ENCODE data around the gene RHOBTB3.
A peak's percentile ranks its signal among the peaks of the same experiment; 100 is the strongest.
"Not testable (repeated sequence)": the region's sequence is repeated elsewhere in the genome, so short reads cannot be mapped to it uniquely, and the experiment has no call there.

The RHOBTB3 gene, protein sequence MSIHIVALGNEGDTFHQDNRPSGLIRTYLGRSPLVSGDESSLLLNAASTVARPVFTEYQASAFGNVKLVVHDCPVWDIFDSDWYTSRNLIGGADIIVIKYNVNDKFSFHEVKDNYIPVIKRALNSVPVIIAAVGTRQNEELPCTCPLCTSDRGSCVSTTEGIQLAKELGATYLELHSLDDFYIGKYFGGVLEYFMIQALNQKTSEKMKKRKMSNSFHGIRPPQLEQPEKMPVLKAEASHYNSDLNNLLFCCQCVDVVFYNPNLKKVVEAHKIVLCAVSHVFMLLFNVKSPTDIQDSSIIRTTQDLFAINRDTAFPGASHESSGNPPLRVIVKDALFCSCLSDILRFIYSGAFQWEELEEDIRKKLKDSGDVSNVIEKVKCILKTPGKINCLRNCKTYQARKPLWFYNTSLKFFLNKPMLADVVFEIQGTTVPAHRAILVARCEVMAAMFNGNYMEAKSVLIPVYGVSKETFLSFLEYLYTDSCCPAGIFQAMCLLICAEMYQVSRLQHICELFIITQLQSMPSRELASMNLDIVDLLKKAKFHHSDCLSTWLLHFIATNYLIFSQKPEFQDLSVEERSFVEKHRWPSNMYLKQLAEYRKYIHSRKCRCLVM
- total RNA-seq: 3.4 to 5.3 reads per million in 2 donors

DNA sequence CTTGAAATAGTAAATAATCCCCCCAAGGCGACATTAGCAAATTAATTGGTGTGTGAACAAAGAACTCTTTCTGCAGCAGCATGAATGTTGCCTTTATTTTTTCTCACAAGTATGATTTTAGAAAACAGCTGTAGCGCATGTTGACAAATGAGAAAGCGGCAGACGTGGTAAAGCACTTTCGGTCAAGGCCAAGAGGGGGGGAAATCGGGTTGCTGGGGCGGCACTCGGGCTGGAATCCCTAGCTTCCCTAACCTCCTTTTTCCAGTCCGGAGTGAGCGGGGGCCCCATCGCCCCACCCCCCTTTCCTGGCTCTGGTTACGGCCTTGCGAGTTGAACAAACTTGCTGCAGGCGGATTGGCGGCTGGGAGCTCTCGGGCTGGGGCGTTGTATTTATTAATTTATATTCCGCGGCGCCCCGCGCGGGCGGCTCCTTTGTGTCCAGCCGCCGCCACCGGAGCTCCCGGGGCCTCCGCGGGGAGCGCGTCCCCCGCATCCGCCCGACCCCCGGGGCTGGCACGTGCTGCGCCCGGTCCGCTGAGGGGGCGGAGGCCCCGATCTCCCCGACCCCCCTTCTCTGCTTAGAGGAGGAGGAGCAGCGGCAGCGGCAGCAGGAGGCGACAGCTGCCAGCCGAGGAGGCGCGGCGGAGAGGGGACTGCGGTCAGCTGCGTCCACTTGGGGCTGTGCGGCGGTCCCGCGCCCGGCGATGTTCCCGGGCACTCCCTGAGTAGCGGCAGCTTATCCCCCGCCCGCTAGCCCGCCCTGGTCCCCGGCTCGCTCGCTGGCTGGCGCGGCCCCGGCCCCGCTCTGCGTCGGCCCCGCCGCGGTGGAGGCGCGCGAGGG, at the start of gene RHOBTB3:
Gene RHOBTB3, plus strand, starts transcription at position 607 of the 841 bp plus-strand sequence. CDS start 347 bp downstream, outside the sequence.
- DNase-seq: peak in 4 of 5 experiments; percentile 6 to 34 (median 20)

DNA sequence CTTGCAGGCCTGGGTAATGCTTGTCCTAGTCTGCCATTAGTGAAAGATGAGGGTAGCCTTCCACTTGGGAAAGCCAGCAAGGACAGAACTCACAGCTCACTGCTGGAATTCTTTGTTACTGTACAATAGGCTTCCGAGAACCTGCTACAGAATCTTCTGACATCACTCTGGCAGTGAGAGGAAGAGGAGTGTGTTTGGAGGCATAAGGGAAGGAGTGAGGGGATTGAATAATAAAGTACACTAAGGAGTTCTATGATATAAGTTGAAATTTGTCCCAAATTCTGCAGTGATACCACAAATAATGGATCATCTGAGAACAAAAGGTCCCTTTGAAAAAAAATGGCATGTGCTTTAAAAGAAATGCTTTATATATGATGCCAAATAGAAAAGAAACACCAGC, 48.2 kb upstream of the RHOBTB3 start, which contains the start of gene SPATA9:
Gene SPATA9, minus strand, starts transcription at position 101 of the 400 bp plus-strand sequence. CDS start 137 bp downstream, outside the sequence.
- no peak for DNase-seq

DNA sequence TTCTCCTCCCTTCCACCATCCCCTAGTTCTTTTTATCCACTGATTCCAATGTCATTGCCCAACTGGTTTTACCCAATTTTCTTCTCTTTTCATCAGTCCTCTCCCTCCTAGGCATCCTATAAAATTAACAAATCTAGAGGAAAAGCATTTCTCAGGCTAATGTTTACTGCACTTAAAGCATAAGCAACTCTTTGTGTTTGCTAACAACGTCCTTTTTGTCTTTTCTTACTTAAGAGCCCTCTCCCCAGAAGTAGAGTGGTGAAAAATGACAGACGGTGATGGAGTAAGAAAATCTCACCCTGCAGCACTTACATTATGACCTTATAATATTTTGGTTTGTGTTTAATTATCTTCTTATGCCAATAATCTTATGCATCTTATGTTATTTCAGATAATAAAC, 46.8 kb upstream of the RHOBTB3 start:
- DNase-seq: no peak

DNA sequence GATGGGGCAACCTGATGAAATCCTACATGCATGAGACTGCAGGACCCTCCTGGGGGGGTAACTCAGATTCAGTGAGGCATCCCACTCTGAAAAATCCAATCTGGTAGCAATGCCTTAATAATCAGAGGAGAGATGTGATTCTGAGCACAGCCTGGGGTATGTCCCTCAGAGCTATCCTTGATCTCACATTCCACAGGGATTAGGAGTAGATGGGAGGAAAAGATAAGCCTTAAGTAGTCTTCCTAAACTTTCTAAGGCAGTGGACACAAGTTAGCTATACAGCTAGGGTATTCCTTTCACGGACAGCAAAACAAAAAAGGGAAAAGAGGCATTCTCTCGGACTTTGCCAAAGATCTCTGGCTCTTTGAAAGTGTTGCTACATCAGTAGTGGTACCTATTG, 44.5 kb upstream of the RHOBTB3 start:
- DNase-seq: no peak

DNA sequence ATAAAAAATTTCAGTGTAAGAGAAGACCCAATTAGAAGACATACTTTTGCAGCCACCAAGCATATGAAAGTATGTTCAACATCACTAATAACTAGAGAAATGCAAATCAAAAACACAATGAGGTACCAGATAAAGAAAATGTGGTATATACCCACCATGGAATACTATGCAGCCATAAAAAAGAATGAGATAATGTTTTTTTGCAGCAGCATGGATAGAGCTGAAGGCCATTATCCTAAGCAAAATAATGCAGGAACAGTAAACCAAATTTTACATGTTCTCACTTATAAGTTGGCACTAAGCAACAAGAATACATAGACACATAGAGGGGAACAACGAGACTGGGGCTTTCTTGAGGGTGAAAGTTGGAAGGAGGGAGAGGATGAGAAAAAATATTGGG, 41.5 kb upstream of the RHOBTB3 start:
- DNase-seq: no peak

DNA sequence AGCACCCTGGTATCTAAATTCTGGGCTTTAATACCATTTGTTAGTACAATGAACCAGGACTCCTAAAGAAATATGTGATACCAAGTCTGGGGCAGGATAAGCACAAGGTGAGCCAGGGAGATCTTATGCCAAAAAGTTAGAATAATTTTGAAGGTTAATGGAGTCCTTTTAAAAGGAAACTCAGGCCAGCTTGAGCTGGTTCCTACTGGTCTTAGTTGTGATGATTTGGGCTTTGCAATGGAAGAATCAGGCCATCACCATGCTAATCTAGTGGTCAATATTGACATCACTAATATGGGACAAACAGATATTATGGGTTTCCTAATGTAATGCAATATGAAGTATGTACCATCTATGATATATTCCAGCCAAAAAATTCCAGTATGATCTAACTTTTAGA, 40.8 kb upstream of the RHOBTB3 start:
- no peak for DNase-seq

DNA sequence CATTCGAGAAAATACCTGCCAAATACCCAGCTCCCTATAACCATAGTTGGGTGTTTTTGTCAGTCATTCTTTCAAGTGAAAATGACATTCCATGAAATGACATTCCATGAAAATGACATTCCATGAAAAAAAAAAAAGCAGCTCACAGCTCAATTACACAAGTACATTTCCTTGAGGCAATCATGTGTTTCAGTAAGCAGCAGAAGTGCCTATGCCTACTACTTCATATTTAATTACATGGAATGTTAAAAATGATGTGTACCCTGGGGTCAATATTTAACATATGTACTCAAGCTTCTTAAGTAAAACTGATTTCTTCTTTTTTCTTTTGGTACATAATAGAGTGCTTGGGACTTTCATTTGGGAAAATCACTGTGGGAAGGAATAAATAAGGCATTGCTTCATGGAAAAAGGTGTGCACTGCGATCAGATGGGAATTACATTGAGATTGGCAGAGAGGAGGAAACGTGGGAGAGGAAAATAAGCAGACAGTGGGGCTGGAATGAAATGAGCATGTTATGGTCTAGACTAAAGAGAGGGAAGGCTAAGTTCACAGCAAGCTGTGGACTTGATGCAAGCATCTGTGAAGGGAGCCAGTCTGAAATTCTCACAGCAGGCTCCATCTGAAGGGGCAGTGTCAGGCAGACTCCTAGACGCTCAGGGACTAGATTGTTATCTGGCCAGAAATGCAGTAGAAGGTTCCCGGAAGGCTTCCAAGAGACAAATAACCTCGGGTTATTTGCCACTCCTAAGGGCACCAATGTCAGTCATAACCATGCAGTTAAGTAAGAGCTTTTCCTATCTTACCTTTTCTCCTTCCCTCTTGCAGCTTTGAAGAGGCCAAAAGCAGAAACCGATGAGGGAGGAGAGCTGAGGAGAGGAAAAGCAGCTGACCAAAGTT, 33.1 kb upstream of the RHOBTB3 start:
- DNase-seq: no peak

DNA sequence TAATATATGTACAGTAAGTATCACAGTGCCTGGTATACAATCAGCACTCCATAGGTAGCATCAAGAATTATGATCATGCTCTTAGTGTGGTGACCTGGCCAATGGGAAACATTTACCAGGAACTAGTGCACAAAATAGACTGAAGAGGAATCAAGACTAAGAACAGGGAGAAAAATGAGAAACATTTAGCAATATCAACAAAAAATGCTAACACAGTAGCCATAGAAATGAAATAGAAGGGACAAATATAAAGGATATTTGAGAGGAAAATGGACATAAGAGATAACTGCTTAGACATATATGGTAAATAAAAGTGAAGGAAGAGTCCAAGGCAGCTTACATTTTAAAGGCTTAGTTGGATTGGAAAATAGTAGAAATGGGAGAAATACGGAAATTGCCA, 31.8 kb upstream of the RHOBTB3 start:
- DNase-seq: no peak

DNA sequence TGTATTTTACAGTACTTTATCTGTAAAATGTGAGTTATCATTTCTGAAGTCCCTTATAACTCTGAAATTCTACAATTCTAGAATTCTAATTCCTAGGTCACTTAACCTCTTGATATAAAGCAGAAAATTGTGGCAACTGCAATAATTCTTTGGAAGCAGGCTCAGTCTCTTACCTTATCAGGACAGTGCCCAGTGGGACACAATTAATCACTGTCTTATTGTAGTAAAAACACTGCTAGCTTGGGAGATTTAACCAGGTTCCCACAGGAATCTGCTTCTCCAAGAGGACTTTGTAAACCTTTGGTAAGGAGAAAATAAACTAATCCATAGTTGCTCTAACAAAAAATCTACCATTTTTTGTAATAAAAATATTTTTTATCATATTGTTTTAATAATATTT, 30.1 kb upstream of the RHOBTB3 start:
- no peak for DNase-seq

DNA sequence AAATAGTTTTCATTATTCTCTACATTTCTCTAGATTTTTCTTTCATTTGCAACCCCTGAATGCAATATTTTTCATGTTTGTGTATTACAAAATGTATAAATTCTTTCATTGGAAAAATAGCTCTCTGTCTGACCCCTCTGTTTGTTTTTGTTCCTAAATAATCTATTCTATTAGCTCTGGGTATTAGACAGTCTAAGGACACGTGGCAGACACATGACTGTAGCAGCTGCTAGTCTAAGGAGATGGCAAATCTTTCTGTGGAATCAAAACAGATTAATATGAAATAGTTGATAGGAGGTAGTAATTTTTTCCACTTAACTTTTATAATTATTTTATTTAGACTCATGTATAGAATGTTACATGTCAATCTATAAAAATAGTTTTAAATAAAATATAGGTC, 27.0 kb upstream of the RHOBTB3 start:
- no peak for DNase-seq

DNA sequence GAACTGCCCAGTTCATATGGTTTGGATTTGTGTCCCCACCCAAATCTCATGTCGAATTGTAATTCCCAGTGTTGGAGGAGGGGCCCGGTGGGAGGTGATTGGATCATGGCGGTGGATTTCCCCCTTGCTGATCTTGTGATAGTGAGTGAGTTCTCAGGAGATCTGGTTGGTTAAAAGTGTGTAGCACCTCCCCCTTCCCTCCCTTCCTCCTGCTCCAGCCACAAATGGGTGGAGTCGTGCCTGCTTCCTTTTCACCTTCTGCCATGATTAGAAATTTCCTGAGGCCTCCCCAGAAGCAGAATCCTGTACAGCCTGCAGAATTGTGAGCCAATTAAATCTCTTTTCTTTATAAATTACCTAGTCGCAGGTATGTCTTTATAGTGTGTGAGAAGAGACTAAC, 24.9 kb upstream of the RHOBTB3 start:
- not testable (repeated sequence) for DNase-seq

DNA sequence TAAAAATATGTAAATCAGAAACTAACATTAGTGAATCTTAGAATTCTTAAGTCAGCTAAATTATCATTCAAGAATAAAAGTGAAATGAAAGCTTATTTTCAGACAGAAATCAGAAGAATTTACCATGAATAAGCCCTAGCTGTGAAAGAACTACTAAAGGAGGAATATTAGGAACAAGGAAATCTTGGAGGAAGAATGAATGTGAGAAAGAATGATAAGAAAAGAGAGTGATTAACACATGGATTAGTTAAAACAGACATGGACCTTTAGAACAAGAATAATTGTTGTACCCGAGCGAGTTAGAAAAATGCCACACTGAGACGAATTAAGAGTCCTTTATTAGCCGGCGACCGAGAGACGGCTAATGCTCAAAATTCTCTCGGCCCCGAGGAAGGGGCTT, 24.1 kb upstream of the RHOBTB3 start:
- no peak for DNase-seq

DNA sequence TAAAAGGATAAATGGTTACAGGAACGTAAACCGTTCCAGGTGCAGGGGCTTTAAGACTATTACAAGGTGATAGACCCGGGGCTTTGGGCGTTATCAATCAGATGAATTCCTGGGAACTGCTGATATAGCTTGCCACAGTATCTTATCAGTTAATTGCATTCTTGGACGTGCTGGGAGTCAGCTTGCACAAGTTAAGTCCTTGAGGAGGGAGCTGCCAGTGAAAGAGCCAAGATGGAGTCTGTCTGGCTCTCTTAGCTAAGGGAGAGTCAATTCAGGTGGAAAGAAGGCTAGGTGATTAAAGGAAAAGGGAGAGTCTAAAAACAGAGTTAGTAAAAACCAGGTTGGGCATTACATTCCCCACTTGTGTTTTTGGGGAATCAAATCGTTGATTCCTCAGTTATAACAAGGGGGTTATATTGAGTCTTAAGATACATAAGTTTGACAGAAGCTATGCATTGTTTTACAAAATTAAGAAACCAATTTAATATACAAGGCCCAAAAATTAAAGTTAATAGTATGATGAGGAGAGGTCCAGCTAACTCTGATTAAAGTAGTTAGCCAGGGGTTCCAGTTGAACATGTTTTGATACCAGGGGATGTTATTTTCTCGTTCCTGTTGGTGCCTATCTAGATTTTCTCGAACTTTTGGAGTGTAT, 23.5 kb upstream of the RHOBTB3 start:
- DNase-seq: not testable (repeated sequence)

DNA sequence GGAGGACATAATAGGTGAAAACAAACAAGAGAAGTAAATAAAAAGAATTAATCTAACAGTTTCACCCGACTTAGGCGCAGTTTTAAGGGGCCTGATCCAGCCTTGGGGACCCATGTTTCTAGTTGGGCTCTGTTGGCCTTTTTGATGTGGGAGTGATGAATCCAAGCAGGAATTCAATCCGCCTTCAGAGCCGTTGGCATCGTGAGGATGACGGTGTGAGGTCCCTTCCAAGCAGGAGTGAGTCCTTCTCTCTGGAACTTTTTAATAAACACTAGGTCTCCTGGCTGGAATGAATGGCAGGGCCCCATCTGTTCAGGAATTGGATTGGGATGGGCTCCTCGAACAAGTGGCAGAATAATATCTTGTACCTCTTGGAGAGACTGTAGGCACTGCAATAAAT, 22.3 kb upstream of the RHOBTB3 start:
- DNase-seq: no peak

DNA sequence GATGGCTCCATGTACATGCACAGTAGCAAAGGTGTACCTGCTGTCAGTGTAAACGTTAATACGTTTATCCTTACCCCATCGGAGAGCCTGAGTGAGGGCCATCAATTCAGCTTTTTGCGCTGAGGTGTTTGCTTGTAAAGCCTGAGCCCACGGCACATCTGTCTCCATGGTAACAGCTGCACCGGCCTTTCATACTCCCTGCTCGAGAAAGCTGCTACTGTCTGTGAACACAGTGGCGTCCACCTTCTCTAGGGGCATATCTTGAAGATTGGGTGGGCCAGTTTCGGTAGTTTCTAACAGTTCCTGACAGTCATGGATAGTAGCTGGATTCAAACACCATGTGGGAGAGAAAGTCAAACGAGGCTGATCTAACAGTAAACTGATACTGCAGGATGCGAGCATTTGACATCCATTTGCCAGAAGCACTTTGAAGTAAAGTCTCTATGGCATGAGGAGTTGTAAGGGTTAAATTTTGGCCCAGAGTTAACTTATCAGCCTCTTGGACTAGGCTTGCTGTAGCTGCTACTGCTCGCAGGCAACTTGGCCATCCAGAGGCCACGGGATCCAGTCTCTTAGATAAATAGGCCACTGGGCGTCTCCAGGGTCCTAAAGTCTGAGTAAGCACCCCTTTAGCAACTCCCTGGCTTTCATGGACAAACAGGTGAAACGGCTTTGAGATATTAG, 21.0 kb upstream of the RHOBTB3 start:
- DNase-seq: no peak

DNA sequence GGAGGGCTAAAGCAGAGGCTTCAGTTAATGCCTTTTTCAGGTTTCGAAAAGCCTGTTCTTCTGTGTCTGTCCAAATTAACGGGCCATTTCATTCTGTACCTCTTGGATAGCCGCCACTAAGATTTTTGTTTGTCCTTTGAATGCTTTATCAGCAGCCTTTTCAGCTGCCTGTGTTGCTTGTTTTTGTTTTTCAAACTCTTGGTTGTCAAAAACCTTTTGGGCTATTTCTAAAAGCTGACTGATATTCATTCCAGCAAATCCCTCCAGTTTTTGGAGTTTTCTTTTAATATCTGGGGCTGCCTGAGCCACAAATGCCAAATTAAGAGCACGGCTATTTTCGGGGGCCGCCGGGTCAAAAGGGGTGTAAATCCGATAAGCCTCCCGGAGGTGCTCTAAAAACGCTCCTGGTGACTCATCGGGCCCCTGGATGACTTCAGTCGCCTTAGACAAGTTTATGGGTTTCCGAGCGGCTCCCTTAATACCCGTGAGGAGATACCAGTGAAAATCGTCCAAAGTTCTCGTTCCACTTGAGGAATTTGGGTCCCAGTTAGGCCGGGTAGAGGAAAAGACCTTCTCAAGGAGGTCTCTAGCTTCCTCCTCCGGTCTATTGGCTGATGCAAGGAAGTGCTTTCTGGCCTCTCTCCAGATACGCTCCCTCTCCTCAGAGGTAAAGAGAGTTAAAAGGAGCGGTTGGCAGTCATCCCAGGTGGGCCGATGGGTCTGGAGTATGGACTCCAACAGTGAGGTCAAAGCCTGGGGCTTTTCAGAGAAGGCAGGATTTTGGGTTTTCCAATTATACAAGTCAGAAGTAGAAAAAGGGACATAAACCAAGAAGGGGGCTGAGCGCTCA, 20.3 kb upstream of the RHOBTB3 start:
- not testable (repeated sequence) for DNase-seq

DNA sequence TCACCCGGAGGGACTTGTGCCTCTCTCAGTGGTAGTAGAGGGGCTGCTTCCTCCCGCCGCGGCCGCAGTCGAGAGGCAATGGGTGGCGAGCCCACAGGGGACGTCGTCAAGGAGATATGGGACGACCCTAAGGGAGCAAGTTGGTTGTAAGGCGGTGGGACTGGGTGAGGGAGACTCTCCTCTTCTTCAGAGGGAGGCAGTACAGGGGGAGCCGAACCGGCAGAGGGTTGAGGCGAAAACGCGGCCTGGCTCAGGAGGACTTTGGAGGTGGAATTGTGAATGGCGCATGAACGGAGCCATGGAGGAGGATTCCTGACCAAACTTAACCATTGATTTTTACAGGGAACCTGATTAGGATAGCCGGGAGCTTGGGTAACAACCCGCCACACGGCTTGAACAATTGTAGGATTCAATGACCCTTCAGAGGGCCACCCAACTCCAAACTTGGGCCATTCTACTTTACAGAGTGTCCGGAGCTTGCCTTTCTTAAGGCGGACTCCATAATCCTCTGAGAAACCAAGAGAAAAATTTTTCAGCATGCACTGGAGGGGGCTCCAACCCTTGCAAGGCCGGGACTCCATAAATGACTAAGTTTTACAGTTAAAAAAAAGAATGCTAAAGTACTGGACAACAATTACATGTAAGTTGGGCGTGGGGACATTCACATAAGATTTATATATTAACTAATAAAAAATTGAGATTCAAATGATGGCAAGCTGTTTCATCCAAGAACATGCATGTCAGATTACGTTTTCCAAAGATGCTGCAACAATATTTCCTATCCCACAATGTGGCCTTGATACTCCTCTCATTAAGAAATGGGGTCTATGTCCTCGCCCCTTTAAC, 19.4 kb upstream of the RHOBTB3 start:
- no peak for DNase-seq

DNA sequence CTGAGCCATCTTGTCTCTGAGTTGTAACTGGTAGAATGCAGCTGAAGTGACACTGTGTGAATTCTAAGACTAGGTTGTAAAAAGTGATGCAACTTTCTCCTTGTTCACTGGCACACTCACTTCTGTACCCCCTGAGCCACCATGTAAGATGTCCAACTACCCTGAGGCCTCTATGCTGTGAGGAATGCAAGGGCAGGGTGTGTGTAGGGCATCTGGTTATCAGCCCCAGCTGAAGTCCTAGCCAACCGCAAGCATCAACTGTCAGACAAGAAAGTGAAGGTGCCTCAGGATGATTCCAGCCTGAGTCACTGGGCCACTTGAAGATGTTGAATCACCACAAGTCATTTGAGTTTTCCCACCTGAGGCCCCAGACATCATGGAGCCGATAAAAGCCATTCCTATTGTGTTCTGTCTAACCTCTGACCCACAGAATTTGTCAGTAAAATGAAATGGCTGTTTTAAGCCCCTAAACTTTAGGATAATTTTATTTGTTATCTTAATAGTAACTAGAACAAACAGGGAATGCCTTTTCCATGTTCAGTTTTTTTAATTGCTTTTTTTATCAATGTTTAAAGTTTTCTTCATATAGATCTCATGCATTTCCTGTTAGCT, 18.7 kb upstream of the RHOBTB3 start:
- peak in 2 of 5 experiments; percentile 9 to 11 for DNase-seq

DNA sequence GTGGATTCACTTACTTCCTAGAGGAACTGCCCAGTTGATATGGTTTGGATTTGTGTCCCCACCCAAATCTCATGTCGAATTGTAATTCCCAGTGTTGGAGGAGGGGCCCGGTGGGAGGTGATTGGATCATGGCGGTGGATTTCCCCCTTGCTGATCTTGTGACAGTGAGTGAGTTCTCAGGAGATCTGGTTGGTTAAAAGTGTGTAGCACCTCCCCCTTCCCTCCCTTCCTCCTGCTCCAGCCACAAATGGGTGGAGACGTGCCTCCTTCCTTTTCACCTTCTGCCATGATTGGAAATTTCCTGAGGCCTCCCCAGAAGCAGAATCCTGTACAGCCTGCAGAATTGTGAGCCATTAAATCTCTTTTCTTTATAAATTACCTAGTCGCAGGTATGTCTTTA, 17.9 kb upstream of the RHOBTB3 start:
- not testable (repeated sequence) for DNase-seq

Measured in T-helper 2 cell (primary cell).